NCI-H446 (cell line): ENCODE results near the gene FAT2.

Experiments used
- DNase-seq, 2 experiments: peaks; one replicate each; lab custom pipeline; 2025; lab: John Stamatoyannopoulos, UW

FAT2 gene

GRCh38 chr5:151555760-151556576, 35.2 kb downstream of the FAT2 start:
- no peak for DNase-seq

GRCh38 chr5:151553695-151554094, 37.4 kb downstream of the FAT2 start:
- DNase-seq: no peak

- no peak for DNase-seq
Observed at GRCh38 chr5:151553130-151553670, 37.9 kb downstream of the FAT2 start.

- DNase-seq: no peak
Observed at GRCh38 chr5:151551985-151552384, 39.1 kb downstream of the FAT2 start.

DNA sequence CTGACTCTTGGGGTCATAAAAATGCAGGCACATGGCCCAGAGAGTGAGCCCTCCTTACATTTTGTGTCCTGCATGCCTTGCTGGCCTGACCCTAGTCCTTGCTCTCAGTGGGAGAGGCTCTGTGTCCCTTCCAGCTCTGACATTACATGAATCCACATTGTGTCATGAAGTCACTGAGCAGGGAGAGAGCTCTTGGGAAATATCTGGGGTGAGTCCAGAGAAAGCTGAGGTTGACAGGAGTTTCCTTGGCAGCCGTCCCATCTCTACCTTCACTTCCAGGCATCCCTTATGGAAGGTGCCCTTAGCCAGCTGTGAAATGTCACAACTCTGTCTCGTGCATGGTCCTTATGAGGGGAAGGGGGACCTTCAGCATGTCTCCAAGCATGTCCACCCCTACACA, 41.0 kb downstream of the FAT2 start:
- no peak for DNase-seq

- no peak for DNase-seq
Observed at GRCh38 chr5:151549713-151550112, 41.4 kb downstream of the FAT2 start.

DNA sequence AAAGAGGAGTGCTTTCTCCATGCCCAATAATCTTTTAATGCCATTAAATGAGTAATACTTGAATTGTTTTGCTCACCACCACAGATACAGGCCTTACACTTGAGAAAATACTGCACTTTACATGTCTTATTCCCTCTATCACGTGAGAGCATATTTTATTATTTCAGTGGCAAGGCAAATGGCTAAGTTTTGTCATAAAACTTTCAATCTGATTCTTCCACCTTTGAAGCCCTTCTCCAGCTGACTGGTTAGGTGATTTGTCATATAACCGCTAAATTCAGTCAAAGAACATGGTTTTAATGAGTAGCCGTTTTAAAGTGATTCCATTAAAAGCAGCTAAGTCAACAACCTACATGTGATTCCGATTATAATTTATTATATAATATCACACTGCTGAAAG, 43.8 kb downstream of the FAT2 start:
- DNase-seq: no peak

DNA sequence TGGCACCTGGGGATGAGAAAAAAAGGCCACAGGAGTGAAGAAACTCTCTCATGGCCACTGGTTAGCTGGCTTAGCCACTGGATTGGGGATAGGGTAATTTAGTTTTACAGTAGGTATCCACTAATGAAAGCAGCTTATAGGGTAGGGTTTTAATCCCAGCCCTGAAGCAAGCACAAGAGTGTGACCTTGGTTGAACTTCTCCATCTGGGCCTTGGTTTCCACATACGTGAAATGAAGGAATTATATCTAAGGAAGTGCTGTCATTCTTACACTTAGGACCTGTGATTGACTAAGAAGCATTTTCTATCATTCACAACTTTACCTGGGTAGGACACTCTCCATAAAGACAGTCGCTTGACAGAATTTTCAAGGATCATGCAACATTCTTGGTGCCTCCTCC, 49.6 kb downstream of the FAT2 start:
- no peak for DNase-seq
